GM12892 (cell line): Measurements from ENCODE around the gene SYT6.

Experiments used
- POLR2A ChIP-seq: IDR thresholded peaks from 2 replicates; pipeline ENCODE4 v1.6.1; 2011; ENCODE audit warnings: low read depth, low read length, control low read depth
- TAF1 ChIP-seq: IDR thresholded peaks from 2 replicates; pipeline ENCODE4 v1.6.1; 2011; ENCODE audit warnings: low read depth, mild to moderate bottlenecking, control low read depth, low read length, borderline replicate concordance

DNA sequence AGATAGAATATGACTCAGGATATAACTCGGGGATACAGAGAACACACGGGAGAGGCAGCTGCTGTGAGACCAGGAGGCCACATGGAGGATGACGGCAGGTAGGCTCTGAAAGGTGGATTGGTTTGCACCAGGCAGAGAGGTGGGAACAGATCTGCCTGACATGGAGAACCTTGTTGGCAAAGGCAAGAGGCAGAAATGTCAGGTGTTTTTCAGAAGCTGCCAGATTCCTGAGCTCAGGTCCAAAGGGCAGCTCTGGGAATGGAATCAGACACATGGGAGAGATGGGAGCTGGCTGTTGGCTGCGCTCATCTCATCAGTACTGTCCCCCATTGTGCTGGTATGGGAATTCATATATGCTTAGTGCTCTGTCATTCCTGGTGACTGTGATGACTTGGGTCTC is 19.2 kb downstream of the SYT6 start:
- no peak for TF ChIP-seq POLR2A
- no peak for TF ChIP-seq TAF1
